Suprapubic skin (tissue), 3 donors: ENCODE results near the gene LRRN1.
"Not testable (repeated sequence)": the region's sequence is repeated elsewhere in the genome, so short reads cannot be mapped to it uniquely, and the experiment has no call there.

Experiments
- EP300 ChIP-seq: sonication (generic); formaldehyde crosslinking; IDR thresholded peaks from one replicate; pipeline ENCODE4 v1.6.1; 2017; ENCODE audit warnings: antibody characterized with exemption
- POLR2A ChIP-seq, 2 donors: fragments of 450-650 bp; IDR thresholded peaks; one replicate each; pipeline ENCODE4 v1.6.1; 2017; ENCODE audit warnings: antibody characterized with exemption in 2 of 2, mild to moderate bottlenecking in 2 of 2, moderate library complexity in 2 of 2
- TF ChIP-seq, protein P1 (sequence below), 2 donors: fragments of 200-600 bp in 1 of 2; fragments of 450-650 bp in 1 of 2; sonication (generic) in 1 of 2; IDR thresholded peaks; one replicate each; pipeline ENCODE4 v1.5.1; 2016 to 2019; ENCODE audit warnings: antibody characterized with exemption in 2 of 2, mild to moderate bottlenecking in 1 of 2, moderate library complexity in 1 of 2

DNA sequence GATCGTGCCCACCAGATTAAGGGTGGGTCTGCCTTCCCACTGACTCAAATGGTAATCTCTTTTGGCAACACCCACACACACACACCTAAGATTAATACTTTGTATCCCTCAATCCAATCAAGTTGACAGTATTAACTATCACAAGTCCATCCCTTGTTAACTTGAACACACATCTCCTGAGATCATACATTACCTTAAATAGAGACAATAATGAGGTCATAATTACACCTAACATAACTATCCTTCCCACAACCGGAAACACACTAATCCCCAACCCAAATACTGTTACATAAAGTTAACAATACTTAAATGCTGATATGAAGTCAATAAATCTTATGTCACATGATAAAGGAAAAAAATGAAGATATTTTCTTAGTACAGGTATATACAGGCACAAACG is 29.2 kb downstream of the LRRN1 start:
- not testable (repeated sequence) for TF ChIP-seq POLR2A (IDR thresholded peaks at IDR 0.05); EP300
- TF ChIP-seq, protein P1, sequence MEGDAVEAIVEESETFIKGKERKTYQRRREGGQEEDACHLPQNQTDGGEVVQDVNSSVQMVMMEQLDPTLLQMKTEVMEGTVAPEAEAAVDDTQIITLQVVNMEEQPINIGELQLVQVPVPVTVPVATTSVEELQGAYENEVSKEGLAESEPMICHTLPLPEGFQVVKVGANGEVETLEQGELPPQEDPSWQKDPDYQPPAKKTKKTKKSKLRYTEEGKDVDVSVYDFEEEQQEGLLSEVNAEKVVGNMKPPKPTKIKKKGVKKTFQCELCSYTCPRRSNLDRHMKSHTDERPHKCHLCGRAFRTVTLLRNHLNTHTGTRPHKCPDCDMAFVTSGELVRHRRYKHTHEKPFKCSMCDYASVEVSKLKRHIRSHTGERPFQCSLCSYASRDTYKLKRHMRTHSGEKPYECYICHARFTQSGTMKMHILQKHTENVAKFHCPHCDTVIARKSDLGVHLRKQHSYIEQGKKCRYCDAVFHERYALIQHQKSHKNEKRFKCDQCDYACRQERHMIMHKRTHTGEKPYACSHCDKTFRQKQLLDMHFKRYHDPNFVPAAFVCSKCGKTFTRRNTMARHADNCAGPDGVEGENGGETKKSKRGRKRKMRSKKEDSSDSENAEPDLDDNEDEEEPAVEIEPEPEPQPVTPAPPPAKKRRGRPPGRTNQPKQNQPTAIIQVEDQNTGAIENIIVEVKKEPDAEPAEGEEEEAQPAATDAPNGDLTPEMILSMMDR (IDR thresholded peaks at IDR 0.05) = not testable (repeated sequence)
